HG03097 (cell line): ENCODE measurements around the gene TENM3.
A peak's percentile ranks its signal among the peaks of the same experiment; 100 is the strongest.
"Not testable (repeated sequence)": the region's sequence is repeated elsewhere in the genome, so short reads cannot be mapped to it uniquely, and the experiment has no call there.

Experiments
- ATAC-seq: cut with Tn5 transposase; IDR thresholded peaks from one replicate; pipeline ENCODE4 v1.9.1; 2021; ENCODE audit not compliant: unreplicated experiment, low FRiP score

Gene TENM3

DNA sequence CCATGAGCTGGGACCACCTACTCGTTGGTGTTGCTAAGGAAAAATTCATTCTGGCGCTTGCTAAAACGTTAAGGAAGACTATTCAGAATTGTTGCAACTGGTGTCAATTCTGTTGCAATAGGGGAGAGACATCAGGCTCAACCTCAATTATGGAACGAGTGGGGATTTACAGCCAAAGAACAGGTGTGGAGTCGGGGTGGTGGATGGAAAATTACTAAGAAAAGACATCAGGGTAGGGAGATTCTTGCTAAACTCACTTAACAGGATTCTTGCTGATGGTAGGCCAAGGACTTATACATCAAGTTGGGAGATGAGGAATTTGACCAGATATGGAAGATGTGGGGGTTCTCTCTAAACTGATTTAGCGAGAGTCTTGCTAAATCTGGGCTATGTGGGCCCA lies 139.7 kb downstream of the TENM3 start:
- ATAC-seq = no peak

GRCh38 chr4:182384631-182385091 lies 141.5 kb downstream of the TENM3 start:
- no peak for ATAC-seq

GRCh38 chr4:182385897-182386296 lies 142.7 kb downstream of the TENM3 start:
- ATAC-seq = peak; percentile 61

DNA sequence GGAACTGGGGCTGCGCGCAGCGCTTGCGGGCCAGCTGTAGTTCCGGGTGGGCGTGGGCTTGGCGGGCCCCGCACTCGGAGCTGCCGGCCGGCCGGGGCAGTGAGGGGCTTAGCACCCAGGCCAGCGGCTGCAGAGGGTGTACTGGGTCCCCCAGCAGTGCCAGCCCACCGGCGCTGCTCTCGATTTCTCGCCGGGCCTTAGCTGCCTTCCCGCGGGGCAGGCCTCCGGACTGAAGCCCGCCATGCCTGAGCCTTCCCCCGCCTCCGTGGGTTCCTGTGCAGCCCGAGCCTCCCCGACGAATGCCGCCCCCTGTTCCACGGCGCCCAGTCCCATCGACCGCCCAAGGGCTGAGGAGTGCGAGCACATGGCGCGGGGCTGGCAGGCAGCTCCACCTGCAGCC lies 143.4 kb downstream of the TENM3 start:
- not testable (repeated sequence) for ATAC-seq

- ATAC-seq = no peak
Measured at GRCh38 chr4:182391111-182391684, 148.0 kb downstream of the TENM3 start.

GRCh38 chr4:182394181-182394580 lies 151.0 kb downstream of the TENM3 start:
- no peak for ATAC-seq

DNA sequence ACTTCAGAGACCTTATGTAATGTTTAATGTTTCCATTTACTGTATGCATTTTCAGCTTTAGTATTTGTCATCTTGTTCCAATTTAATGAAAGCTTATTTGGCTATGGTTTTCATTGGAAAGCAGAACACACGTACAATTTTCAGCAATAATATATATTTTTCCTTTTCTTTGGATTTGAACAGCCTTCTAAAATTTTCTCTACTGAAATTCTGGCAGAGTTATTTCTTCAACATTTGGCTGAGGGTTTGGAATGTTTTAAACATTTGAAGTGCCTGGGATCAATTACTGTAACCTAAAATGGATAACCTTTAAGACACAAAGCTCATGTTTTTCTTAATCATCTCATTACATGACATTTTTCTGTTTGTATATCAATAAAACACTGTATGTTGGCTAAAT lies 156.9 kb downstream of the TENM3 start:
- no peak for ATAC-seq

DNA sequence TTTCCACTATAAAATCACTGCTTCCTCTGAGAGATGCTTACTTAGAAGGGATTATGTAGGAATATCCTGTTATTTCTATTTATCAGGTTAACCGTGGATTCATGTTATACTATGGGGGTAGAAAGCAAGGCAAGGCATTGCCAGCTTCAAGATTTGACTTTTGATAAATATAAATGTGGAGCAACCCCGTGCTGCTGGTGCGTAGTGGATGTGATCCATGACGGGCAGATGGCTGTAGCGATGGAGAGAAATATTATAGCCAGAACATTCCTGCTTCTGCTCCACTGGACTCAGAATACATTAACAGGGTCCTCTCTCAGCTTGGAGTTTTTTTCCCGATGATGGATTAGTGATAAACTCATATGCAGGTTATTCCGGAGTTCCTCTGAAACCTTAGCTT lies 157.6 kb downstream of the TENM3 start:
- no peak for ATAC-seq

DNA sequence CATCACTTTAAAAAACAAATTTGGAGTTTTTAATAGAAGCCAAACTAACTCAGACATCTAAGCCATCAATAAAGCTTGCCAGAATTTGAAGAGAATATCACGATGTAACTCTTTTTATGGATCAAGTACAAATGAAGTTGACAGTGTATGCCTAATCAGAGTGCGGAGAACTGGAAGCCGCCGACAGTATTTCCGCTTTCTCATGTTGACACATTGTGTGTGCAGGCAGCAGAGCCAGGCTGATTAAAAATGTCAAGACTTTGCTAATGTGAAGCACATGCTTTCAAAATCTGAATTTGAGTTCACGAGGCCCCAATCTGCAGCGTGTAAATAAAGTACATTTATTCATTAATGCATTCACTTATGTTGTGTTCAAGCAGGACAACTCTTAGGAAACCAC lies 161.2 kb downstream of the TENM3 start:
- ATAC-seq = no peak

DNA sequence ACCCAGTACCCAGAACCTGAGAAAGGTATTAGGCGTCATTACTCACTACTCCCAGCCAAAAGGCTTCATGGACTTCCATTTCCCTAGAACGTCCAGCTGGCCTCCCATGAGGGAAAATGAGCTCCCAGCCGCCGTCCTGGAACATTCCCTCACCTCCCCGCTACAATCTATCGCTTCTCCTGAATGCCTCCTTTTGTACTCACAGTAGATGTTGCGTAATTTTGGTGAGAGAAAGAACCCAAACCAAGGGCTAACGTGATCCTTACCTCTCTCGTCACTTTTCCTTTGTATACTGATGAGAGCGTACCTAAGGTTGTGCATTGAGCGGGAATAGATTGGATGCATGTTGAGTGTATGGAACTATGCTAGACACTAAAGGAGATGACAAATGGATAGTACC lies 161.9 kb downstream of the TENM3 start:
- ATAC-seq = no peak

DNA sequence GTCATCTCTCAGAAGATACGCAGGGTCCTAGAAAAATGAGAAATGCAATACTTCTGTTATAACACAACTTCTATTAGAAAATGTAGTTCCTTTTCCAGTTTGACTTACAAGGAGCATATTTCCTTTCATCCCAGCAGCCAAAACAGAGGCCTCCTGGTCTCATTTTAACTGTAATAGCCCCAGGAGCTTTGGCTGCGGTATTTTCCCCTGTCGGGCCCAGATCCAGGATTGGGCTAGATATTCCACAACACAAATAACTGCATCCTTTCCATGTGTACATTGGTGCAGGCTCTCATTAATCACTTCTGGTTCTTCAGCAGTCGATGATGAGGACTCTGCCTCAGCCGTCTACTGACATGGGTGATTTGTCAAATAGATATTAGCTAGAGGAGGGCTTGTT lies 166.1 kb downstream of the TENM3 start:
- ATAC-seq = no peak

DNA sequence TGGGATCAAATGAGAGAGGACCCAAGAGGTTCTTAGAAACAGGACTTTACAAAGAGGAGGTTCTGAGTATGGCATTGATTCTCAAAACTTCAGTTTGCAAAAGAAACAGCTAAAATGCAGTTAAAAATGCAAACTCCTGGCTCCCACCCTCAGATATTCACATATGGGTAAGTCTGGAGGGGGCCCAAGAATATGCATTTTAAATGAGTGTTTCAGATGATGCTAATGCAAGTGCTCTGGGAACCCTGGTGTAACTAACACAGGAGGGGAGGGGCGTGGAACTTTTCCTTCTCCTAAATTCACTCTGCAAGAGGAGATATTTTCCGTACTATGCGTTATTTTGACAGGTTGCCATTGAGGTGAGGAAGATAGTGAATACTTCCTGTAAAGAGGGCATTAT lies 168.2 kb downstream of the TENM3 start:
- no peak for ATAC-seq

DNA sequence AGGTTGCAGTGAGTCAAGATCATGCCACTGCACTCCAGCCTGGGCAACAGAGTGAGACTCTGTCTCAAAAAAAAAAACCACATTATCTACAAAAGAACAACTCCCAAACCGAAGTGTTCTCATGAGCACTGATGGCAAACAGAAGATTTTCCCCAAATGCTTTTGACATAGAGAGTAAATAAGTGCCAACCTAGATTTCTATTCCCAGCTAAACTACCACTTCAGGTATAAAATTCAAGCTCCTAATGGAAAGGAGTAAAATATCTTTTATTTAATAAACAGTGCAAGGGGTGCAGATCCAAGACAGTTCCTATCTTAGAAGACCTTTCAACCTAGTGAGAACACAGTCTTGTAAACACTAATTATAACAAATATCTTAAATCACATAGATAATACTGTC lies 170.3 kb downstream of the TENM3 start:
- ATAC-seq = no peak

GRCh38 chr4:182415116-182415515 lies 171.9 kb downstream of the TENM3 start:
- ATAC-seq = no peak

- ATAC-seq = no peak
Measured at GRCh38 chr4:182416067-182416466, 172.9 kb downstream of the TENM3 start.

- no peak for ATAC-seq
Measured at GRCh38 chr4:182418054-182418734, 175.0 kb downstream of the TENM3 start.

GRCh38 chr4:182420189-182420588 lies 177.0 kb downstream of the TENM3 start:
- no peak for ATAC-seq

GRCh38 chr4:182421753-182422152 lies 178.6 kb downstream of the TENM3 start:
- ATAC-seq = no peak

- ATAC-seq = no peak
Measured at GRCh38 chr4:182425302-182425701, 182.1 kb downstream of the TENM3 start.

DNA sequence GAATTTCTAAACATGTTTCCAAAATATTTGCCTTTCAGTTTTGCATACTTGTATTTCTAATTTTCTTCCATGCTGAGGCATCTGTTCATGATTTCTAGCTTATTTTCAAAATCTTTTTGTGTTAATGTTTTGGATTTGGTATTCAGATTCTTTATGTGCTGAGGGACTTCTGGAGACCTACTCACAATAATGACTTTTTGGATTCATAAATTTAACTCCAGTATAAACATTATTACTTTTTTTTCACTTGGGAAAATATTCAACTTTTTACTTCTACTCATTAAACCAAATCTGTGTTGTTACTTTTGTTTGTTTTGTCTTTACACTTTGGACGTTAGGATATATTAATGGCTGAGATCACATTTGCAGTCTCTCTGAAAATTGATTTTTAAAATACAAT lies 183.7 kb downstream of the TENM3 start:
- no peak for ATAC-seq

DNA sequence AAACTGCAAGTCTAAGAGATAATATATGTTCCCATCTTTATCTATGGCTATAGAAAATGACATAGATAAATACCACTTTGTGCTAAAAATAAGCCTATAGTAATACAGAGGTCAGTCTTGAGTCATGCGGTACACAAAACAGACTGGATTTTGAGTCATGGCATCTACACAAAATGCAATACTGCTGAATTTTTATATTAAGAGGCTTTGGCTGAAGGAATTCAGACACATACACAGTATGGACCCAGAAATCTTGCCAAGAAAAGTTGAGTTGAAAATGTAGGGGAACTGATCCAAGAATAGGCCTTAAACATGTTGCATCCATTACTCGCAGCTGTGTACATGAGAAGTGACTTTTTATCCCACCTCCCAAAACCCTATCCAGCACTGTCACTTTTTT lies 184.4 kb downstream of the TENM3 start:
- no peak for ATAC-seq

GRCh38 chr4:182429896-182430295 lies 186.7 kb downstream of the TENM3 start:
- no peak for ATAC-seq

DNA sequence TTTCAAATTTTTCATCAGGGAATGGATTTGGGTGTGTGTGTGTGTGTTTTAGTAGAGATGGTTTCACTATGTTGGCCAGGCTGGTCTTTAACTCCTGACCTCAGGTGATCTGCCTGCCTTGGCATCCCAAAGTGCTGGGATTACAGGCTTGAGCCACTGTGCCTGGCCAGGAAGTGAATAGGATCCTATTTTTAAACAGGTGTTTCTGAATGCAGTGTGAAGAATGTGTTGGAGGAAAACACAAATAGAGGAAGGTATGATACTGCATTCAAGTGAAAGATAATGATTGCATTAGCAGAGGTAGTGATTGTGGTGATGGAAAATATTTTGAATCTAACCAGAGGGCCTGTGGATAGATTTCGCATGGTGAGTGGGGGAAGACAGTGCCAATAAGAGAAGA lies 189.6 kb downstream of the TENM3 start:
- no peak for ATAC-seq
